GM12872 (cell line): ENCODE results near the gene THOC2.

Experiments used
- TF ChIP-seq, protein P1 (sequence below): IDR thresholded peaks from 3 replicates; pipeline ENCODE4 v1.5.1; 2011; ENCODE audit warnings: low read depth, mild to moderate bottlenecking, low read length, moderate library complexity; ENCODE audit not compliant: insufficient read depth

Gene THOC2

DNA sequence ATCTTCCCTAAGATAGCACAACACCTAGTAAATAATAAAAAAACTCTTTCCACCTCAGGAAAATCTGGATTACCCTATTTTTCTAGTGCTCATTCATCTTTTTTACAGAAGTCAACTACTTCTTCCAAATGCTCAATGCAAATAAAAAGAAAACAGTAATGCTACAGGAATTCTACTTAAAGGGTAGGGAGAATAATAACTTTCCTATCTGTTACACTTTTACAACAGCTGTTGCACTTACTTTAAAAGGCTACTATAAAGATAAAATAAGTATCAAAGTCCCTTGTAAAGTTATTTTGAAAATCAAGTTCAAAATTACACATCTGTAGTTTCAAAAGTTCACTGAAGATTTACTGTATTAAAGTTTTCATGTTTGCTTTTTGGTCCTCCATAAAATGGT lies 37.6 kb downstream of the THOC2 start:
- TF ChIP-seq, protein P1, sequence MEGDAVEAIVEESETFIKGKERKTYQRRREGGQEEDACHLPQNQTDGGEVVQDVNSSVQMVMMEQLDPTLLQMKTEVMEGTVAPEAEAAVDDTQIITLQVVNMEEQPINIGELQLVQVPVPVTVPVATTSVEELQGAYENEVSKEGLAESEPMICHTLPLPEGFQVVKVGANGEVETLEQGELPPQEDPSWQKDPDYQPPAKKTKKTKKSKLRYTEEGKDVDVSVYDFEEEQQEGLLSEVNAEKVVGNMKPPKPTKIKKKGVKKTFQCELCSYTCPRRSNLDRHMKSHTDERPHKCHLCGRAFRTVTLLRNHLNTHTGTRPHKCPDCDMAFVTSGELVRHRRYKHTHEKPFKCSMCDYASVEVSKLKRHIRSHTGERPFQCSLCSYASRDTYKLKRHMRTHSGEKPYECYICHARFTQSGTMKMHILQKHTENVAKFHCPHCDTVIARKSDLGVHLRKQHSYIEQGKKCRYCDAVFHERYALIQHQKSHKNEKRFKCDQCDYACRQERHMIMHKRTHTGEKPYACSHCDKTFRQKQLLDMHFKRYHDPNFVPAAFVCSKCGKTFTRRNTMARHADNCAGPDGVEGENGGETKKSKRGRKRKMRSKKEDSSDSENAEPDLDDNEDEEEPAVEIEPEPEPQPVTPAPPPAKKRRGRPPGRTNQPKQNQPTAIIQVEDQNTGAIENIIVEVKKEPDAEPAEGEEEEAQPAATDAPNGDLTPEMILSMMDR, result no peak

DNA sequence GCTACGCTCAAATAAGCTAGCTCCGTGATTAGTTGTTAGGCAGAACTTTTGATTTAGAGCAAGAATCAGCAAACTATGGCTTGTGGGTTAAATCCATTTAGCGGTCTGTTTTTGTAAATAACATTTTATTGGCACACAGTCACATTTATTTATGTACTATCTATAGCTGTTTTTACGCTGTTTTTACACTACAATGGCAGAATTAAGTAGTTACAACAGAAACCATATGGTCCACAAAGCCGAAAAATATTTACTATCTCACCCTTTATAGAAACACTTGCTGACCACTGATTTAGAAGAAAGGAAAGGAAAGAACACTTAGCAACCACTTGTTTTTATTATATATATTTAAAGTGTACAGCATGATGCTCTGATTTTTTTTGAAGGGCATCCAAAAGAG lies 41.1 kb downstream of the THOC2 start:
- TF ChIP-seq, protein P1, result no peak

DNA sequence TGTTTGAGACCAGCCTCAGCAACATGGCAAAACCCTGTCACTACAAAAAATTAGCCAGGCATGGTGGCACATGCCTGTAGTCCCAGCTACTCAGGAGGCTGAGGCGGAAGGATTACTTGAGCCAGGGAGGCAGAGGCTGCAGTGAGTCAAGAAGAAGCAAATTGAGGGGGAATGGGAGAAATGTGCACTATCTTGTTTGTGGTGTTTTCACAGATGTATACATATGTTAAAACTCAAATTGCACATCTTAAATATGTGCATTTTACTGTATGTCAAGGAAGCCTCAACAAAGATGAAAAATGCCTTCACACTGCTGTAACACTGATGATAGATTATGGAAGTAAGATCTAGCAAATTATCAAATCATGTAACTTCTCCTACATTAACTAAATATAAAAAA lies 44.3 kb downstream of the THOC2 start:
- TF ChIP-seq, protein P1, result no peak

DNA sequence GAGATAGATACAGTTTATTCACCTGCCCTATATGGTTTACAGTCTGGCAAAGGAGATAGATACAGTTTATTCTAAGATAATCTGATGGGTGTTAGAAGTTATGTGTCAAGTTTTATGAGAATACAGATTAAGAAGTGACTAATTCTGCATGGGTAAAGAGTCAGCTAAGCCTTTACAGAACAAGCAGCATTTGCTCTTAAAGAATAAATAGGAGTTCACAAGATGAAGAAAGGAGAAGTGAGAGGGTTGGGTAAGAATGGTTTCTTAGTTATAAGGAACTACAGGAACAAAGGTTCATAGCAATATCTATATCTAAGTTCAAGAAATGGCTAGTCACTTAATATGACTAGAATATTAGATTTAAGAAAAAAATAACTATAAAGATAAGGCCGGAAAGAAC lies 47.6 kb downstream of the THOC2 start:
- TF ChIP-seq, protein P1, result no peak

DNA sequence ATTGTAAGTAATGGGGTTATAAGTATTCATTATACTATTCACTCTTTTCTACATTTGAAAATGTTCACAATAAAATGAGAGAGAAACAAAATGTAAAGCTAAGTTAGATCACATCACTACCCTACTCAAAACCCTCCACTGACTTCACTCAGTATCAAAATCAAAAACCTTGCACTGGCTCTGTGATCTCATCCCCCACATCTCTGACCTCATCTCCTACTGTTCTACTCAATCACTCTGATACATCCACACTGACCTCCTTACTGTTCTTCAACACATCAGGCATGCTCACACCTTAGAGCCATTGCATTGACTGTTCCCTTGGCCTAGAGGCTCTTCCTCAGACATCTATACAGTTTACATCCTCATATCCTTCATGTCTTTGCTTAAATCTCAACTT lies 50.7 kb downstream of the THOC2 start:
- TF ChIP-seq, protein P1, result no peak

DNA sequence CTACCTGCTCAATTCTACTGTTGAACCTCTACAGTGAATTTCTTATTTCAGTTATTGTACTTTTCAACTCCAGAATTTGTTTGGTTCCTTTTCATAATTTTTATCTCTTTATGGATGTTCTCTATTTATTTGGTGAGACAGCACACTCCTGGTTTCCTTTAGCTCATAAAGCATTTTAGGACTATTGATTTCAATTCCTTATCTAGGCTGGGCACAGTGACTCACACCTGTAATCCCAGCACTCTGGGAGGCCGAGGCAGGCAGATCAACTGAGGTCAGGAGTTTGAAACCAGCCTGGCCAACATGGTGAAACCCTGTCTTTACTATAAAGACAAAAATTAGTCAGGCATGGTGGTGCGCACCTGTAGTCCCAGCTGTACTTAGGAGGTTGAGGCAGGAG lies 57.7 kb downstream of the THOC2 start:
- TF ChIP-seq, protein P1, result no peak

DNA sequence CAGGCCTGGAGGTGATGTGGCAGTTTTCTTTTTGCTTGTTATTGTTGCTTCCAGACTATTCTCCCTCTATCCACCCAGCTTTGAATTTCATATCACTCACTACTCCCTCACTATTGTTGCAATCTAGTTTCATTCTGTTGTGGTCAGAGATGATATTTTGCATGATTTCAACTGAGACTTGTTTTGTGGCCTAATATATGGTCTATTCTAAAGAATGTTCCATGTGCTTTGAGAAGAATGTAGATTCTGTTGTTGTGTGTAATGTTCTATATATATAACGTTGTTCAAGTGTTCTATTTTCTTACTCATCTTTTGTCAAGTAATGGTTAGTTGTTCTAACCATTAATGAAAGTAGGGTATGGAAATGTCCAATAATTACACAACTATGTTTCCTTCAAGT lies 59.0 kb downstream of the THOC2 start:
- TF ChIP-seq, protein P1, result no peak

DNA sequence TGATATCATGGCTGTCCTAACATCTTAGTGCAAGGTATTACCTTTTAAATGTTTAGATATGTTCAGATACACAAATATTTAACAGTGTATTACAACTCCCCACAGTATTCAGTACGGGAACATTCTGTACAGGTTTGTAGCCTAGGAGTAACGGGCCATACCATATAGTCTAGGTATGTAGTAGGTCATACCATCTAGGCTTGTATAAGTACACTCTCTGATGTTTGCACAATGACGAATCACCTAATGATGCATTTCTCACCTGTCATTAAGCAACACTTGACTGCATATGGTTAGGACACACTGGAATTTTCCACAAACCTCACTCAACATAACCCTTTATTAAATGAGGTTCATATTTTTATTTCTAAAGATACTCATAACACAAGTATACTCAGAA lies 67.7 kb downstream of the THOC2 start:
- TF ChIP-seq, protein P1, result no peak
